HEK293 (cell line): ENCODE measurements around the gene C14orf132.

ENCODE experiments used
- CTCF ChIA-PET: fragments of 350-600 bp; formaldehyde crosslinking; extraction: SDS; loops from one replicate; lab custom pipeline; 2021; ENCODE audit warnings: antibody characterized with exemption; lab: Yijun Ruan, JAX
- POLR2A ChIA-PET: fragments of 300-600 bp; formaldehyde crosslinking; extraction: SDS; loops from one replicate; lab custom pipeline; 2020; ENCODE audit warnings: antibody characterized with exemption, inconsistent platforms; lab: Yijun Ruan, JAX
- H3K27ac ChIP-seq: fragments of 200-500 bp; sonication (Bioruptor generic); 2 replicates; pipeline ENCODE4 v1.5.1; 2014; ENCODE audit warnings: low read depth, low read length, control low read depth, inconsistent platforms; ENCODE audit errors: extremely low read depth
- H3K36me3 ChIP-seq, 2 experiments: fragments of 200-500 bp in 1 of 2; sonication (Bioruptor generic) in 1 of 2; 1 replicate in 1 of 2; 2 replicates in 1 of 2; pipeline ENCODE4 v1.5.1; 2014 to 2017; ENCODE audit warnings: inconsistent platforms in 2 of 2, low read length in 2 of 2; ENCODE audit not compliant: control insufficient read depth in 2 of 2, insufficient read depth in 1 of 2
- H3K4me1 ChIP-seq: fragments of 200-500 bp; sonication (Bioruptor generic); 2 replicates; pipeline ENCODE4 v1.5.1; 2014; ENCODE audit warnings: mild to moderate bottlenecking, low read length, inconsistent platforms; ENCODE audit not compliant: control insufficient read depth, insufficient read depth
- H3K4me3 ChIP-seq: 2 replicates; pipeline ENCODE4 v1.5.1; 2011; ENCODE audit warnings: low read depth, mild to moderate bottlenecking, control low read depth, low read length, moderate library complexity
- H3K9me3 ChIP-seq: fragments of 200-500 bp; sonication (Bioruptor generic); 2 replicates; pipeline ENCODE4 v1.5.1; 2014; ENCODE audit warnings: low read depth, low read length, inconsistent platforms; ENCODE audit not compliant: control insufficient read depth, insufficient read depth
- AEBP2 ChIP-seq: fragments of 450-650 bp; formaldehyde crosslinking; IDR thresholded peaks from 2 replicates; pipeline ENCODE4 v1.5.1; 2016; ENCODE audit warnings: missing biosample characterization, missing genetic modification characterization, borderline replicate concordance
- GLIS1 ChIP-seq: fragments of 450-650 bp; formaldehyde crosslinking; IDR thresholded peaks from 2 replicates; pipeline ENCODE4 v1.5.1; 2016; ENCODE audit warnings: missing biosample characterization, missing genetic modification characterization
- HOXA7 ChIP-seq: sonication (generic); formaldehyde crosslinking; IDR thresholded peaks from 2 replicates; pipeline ENCODE4 v1.8.1; 2022; ENCODE audit warnings: missing genetic modification reagents, borderline replicate concordance
- HOXD13 ChIP-seq: sonication (generic); formaldehyde crosslinking; IDR thresholded peaks from 2 replicates; pipeline ENCODE4 v1.8.0; 2022; ENCODE audit warnings: missing genetic modification reagents, borderline replicate concordance
- IKZF3 ChIP-seq: fragments of 450-650 bp; IDR thresholded peaks from 2 replicates; pipeline ENCODE4 v1.5.0; 2018; ENCODE audit warnings: missing biosample characterization, mild to moderate bottlenecking, missing genetic modification characterization, moderate library complexity
- MEIS1 ChIP-seq: sonication (generic); formaldehyde crosslinking; IDR thresholded peaks from 2 replicates; pipeline ENCODE4 v1.8.1; 2022; ENCODE audit warnings: missing genetic modification reagents, mild to moderate bottlenecking, borderline replicate concordance
- MZF1 ChIP-seq: fragments of 450-650 bp; formaldehyde crosslinking; IDR thresholded peaks from 2 replicates; pipeline ENCODE4 v1.5.1; 2017; ENCODE audit warnings: missing biosample characterization, missing genetic modification characterization, borderline replicate concordance
- SP2 ChIP-seq: fragments of 450-650 bp; formaldehyde crosslinking; IDR thresholded peaks from 2 replicates; pipeline ENCODE4 v1.5.1; 2016; ENCODE audit warnings: missing biosample characterization, missing genetic modification characterization
- TSHZ1 ChIP-seq: fragments of 450-650 bp; formaldehyde crosslinking; IDR thresholded peaks from 2 replicates; pipeline ENCODE4 v1.5.1; 2016; ENCODE audit warnings: missing biosample characterization, missing genetic modification characterization, borderline replicate concordance
- YY1 ChIP-seq: fragments of 450-650 bp; formaldehyde crosslinking; IDR thresholded peaks from 2 replicates; pipeline ENCODE4 v1.5.1; 2018; ENCODE audit warnings: missing biosample characterization, missing genetic modification characterization
- ZBTB1 ChIP-seq: fragments of 450-650 bp; formaldehyde crosslinking; IDR thresholded peaks from 2 replicates; pipeline ENCODE4 v1.5.1; 2016; ENCODE audit warnings: missing biosample characterization, missing genetic modification characterization
- ZBTB26 ChIP-seq: fragments of 450-650 bp; formaldehyde crosslinking; optimal IDR thresholded peaks from 2 replicates; pipeline ENCODE3; 2016; ENCODE audit warnings: missing biosample characterization, mild to moderate bottlenecking, missing genetic modification characterization
- ZBTB7A ChIP-seq: fragments of 450-650 bp; formaldehyde crosslinking; IDR thresholded peaks from 2 replicates; pipeline ENCODE4 v1.5.1; 2016; ENCODE audit warnings: low read depth, missing biosample characterization, missing genetic modification characterization
- ZFP69B ChIP-seq: fragments of 450-650 bp; formaldehyde crosslinking; IDR thresholded peaks from 2 replicates; pipeline ENCODE4 v1.5.1; 2016; ENCODE audit warnings: missing biosample characterization, missing genetic modification characterization
- ZNF138 ChIP-seq: fragments of 450-650 bp; formaldehyde crosslinking; IDR thresholded peaks from 2 replicates; pipeline ENCODE4 v1.5.1; 2016; ENCODE audit warnings: missing biosample characterization, missing genetic modification characterization, borderline replicate concordance
- ZNF169 ChIP-seq: fragments of 450-650 bp; formaldehyde crosslinking; IDR thresholded peaks from 2 replicates; pipeline ENCODE4 v1.5.1; 2016; ENCODE audit warnings: missing biosample characterization, missing genetic modification characterization
- ZNF174 ChIP-seq: fragments of 450-650 bp; formaldehyde crosslinking; IDR thresholded peaks from 2 replicates; pipeline ENCODE4 v1.5.0; 2017; ENCODE audit warnings: missing biosample characterization, mild to moderate bottlenecking, missing genetic modification characterization
- ZNF19 ChIP-seq: fragments of 450-650 bp; formaldehyde crosslinking; IDR thresholded peaks from 2 replicates; pipeline ENCODE4; 2016; ENCODE audit warnings: missing biosample characterization, missing genetic modification characterization, low read depth
- ZNF2 ChIP-seq: fragments of 450-650 bp; formaldehyde crosslinking; IDR thresholded peaks from 2 replicates; pipeline ENCODE4 v1.5.1; 2016; ENCODE audit warnings: missing biosample characterization, missing genetic modification characterization
- ZNF221 ChIP-seq: fragments of 450-650 bp; formaldehyde crosslinking; IDR thresholded peaks from 2 replicates; pipeline ENCODE4 v1.5.1; 2017; ENCODE audit warnings: missing biosample characterization, missing genetic modification characterization, borderline replicate concordance
- ZNF292 ChIP-seq: fragments of 450-650 bp; formaldehyde crosslinking; IDR thresholded peaks from 2 replicates; pipeline ENCODE4 v1.5.1; 2016; ENCODE audit warnings: low read depth, missing biosample characterization, missing genetic modification characterization, borderline replicate concordance
- ZNF350 ChIP-seq: fragments of 450-650 bp; formaldehyde crosslinking; IDR thresholded peaks from 2 replicates; pipeline ENCODE4 v1.5.0; 2017; ENCODE audit warnings: missing biosample characterization, mild to moderate bottlenecking, missing genetic modification characterization
- ZNF394 ChIP-seq: fragments of 450-650 bp; formaldehyde crosslinking; IDR thresholded peaks from 2 replicates; pipeline ENCODE4 v1.5.1; 2016; ENCODE audit warnings: missing biosample characterization, missing genetic modification characterization, mild to moderate bottlenecking, moderate library complexity, borderline replicate concordance
- ZNF621 ChIP-seq: fragments of 450-650 bp; formaldehyde crosslinking; IDR thresholded peaks from 2 replicates; pipeline ENCODE4 v1.5.1; 2017; ENCODE audit warnings: missing biosample characterization, missing genetic modification characterization
- ZNF624 ChIP-seq: fragments of 450-650 bp; formaldehyde crosslinking; IDR thresholded peaks from 2 replicates; pipeline ENCODE4 v1.5.1; 2017; ENCODE audit warnings: missing biosample characterization, missing genetic modification characterization
- ZNF654 ChIP-seq: fragments of 450-650 bp; formaldehyde crosslinking; IDR thresholded peaks from 2 replicates; pipeline ENCODE4 v1.5.1; 2016; ENCODE audit warnings: low read depth, missing biosample characterization, missing genetic modification characterization
- ZNF660 ChIP-seq: fragments of 450-650 bp; IDR thresholded peaks from 2 replicates; pipeline ENCODE4 v1.5.1; 2018; ENCODE audit warnings: missing biosample characterization, mild to moderate bottlenecking, missing genetic modification characterization
- ZNF701 ChIP-seq: fragments of 450-650 bp; formaldehyde crosslinking; IDR thresholded peaks from 2 replicates; pipeline ENCODE4 v1.5.1; 2016; ENCODE audit warnings: missing biosample characterization, missing genetic modification characterization
- ZNF768 ChIP-seq: fragments of 450-650 bp; formaldehyde crosslinking; IDR thresholded peaks from 2 replicates; pipeline ENCODE4 v1.5.1; 2018; ENCODE audit warnings: missing biosample characterization, mild to moderate bottlenecking, missing genetic modification characterization
- ZNF792 ChIP-seq: fragments of 450-650 bp; formaldehyde crosslinking; IDR thresholded peaks from 2 replicates; pipeline ENCODE4 v1.5.1; 2016; ENCODE audit warnings: missing biosample characterization, missing genetic modification characterization

C14orf132 gene

GRCh38 chr14:96080571-96080970, 41.4 kb downstream of the C14orf132 start:
- H3K4me1 ChIP-seq, result no peaks in the 10 kb centered on the region
- no peak for TF ChIP-seq ZNF654 (tag by site-specific recombination)
- TF ChIP-seq ZNF138, result no peak
- TF ChIP-seq ZNF292 (tag by site-specific recombination), result no peak
- no peak for TF ChIP-seq HOXA7
- TF ChIP-seq ZNF19 (tag by site-specific recombination), result no peak
- TF ChIP-seq ZNF350 (tag by site-specific recombination), result no peak
- no peak for TF ChIP-seq ZBTB1 (tag by site-specific recombination)
- no peak for TF ChIP-seq HOXD13 (CRISPR knock-in tag)
- TF ChIP-seq ZNF169 (tag by site-specific recombination), result no peak
- no peak for TF ChIP-seq GLIS1
- no peak for TF ChIP-seq YY1 (tag by site-specific recombination)
- no peak for TF ChIP-seq ZBTB7A (tag by site-specific recombination)
- TF ChIP-seq ZNF394 (tag by site-specific recombination), result no peak

GRCh38 chr14:96081224-96081623, 42.1 kb downstream of the C14orf132 start:
- ChIA-PET POLR2A (no interaction called here), CTCF (no interaction called here)
- Histone ChIP-seq H3K27ac (no peak overlapping the region), H3K4me3 (no peak overlapping the region), H3K4me1 (peaks cover 5% of the 10 kb centered on the region; the same call in 1 of the 2 replicates), H3K36me3 (no peaks in the 10 kb centered on the region), H3K9me3 (no peaks in the 10 kb centered on the region)
- no peak for TF ChIP-seq ZNF624 (tag by site-specific recombination)
- no peak for TF ChIP-seq MEIS1 (CRISPR knock-in tag)
- no peak for TF ChIP-seq ZNF792 (tag by site-specific recombination)
- no peak for TF ChIP-seq ZFP69B (tag by site-specific recombination)
- no peak for TF ChIP-seq ZNF221 (tag by site-specific recombination)
- no peak for TF ChIP-seq ZNF660 (tag by site-specific recombination)
- TF ChIP-seq AEBP2 (tag by site-specific recombination), result no peak
- no peak for TF ChIP-seq ZBTB26
- no peak for TF ChIP-seq SP2 (tag by site-specific recombination)
- no peak for TF ChIP-seq MZF1
- no peak for TF ChIP-seq ZNF621 (tag by site-specific recombination)
- TF ChIP-seq ZNF174 (tag by site-specific recombination), result no peak
- TF ChIP-seq ZNF768, result no peak
- TF ChIP-seq ZNF701 (tag by site-specific recombination), result no peak
- TF ChIP-seq ZNF19 (tag by site-specific recombination), result no peak
- TF ChIP-seq IKZF3, result no peak
- no peak for TF ChIP-seq YY1 (tag by site-specific recombination)
- TF ChIP-seq TSHZ1 (tag by site-specific recombination), result no peak
- TF ChIP-seq ZNF2 (tag by site-specific recombination), result no peak

More at GRCh38 chr14:96080571-96080970, 41.4 kb downstream of the C14orf132 start:
- Histone ChIP-seq H3K36me3 (no peaks in the 10 kb centered on the region), H3K27ac (no peak overlapping the region), H3K9me3 (no peaks in the 10 kb centered on the region), H3K4me3 (no peak overlapping the region)
- ChIA-PET POLR2A (no interaction called here), CTCF (no interaction called here)
